Fibroblast of lung (primary cell): ENCODE measurements around the gene TBATA.

Experiments used
- EZH2 ChIP-seq: IDR thresholded peaks from 2 replicates; pipeline ENCODE4 v1.5.1; 2012; ENCODE audit warnings: low read length, control low read depth, mild to moderate bottlenecking; ENCODE audit errors: missing control alignments
- TF ChIP-seq, protein P1 (sequence below), 2 donors: IDR thresholded peaks in 1 of 2; conservative IDR thresholded peaks in 1 of 2; 1 replicate in 1 of 2; 2 replicates in 1 of 2; pipeline ENCODE4 v1.5.1; 2011 to 2012; ENCODE audit warnings: low read length in 2 of 2, control low read depth in 1 of 2, inconsistent platforms in 1 of 2, low read depth in 1 of 2, mild to moderate bottlenecking in 1 of 2

DNA sequence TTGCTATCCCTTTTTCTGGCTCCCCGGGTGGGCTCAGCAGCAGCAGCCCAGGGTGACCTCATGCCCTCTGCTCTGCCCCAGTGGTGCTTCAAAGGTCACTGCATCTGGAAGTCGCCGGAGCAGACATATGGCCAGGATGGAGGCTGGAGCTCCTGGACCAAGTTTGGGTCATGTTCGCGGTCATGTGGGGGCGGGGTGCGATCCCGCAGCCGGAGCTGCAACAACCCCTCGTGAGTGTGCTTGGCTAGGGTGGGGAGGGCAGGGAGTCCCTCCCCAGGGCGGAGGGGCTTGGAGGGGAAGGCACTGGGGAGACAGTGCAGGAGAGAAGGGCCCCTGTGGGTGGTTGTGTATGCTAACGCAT lies 46.4 kb downstream of the TBATA start:
- TF ChIP-seq, protein P1, sequence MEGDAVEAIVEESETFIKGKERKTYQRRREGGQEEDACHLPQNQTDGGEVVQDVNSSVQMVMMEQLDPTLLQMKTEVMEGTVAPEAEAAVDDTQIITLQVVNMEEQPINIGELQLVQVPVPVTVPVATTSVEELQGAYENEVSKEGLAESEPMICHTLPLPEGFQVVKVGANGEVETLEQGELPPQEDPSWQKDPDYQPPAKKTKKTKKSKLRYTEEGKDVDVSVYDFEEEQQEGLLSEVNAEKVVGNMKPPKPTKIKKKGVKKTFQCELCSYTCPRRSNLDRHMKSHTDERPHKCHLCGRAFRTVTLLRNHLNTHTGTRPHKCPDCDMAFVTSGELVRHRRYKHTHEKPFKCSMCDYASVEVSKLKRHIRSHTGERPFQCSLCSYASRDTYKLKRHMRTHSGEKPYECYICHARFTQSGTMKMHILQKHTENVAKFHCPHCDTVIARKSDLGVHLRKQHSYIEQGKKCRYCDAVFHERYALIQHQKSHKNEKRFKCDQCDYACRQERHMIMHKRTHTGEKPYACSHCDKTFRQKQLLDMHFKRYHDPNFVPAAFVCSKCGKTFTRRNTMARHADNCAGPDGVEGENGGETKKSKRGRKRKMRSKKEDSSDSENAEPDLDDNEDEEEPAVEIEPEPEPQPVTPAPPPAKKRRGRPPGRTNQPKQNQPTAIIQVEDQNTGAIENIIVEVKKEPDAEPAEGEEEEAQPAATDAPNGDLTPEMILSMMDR (conservative IDR thresholded peaks at IDR 0.05 in 1 of 2, IDR thresholded peaks at IDR 0.05 in 1 of 2; ENCODE audit: low read depth in 1 of 2, low read length in 2 of 2) = no peak
- no peak for TF ChIP-seq EZH2
